ENCODE data around the gene B9D2. TPM values are rescaled to one million over a fixed set of nuclear protein-coding genes. Genes with fewer than 3 reads are reported as not detected.

B9D2 gene
- total RNA-seq, 4 donors from 2014 or later, result 1.7 to 3.7 (median 2.5) TPM

GRCh38 chr19:41341669-41342490 is 22.1 kb downstream of the B9D2 start:
- 89 to 91% methylated on average over 20 of the region's 20 CpGs for WGBS, 2 donors
- H3K4me3 ChIP-seq (ENCODE audit: low read depth, poor library complexity, severe bottlenecking), result no peak overlapping the region
- intact Hi-C loops (cut with DNase I; ENCODE audit: low total_unique reads), result no loop called here
- no peak for DNase-seq (ENCODE audit: low spot score in 2 of 2)
- TF ChIP-seq POLR2A (IDR thresholded peaks at IDR 0.05) (no peak), CTCF (IDR thresholded peaks at IDR 0.05) (no peak)

- 94 to 96% methylated on average over 5 of the region's 5 CpGs for WGBS, 2 donors
- intact Hi-C loops (cut with DNase I; ENCODE audit: low total_unique reads), result no loop called here
- no peak overlapping the region for H3K4me3 ChIP-seq (ENCODE audit: low read depth, poor library complexity, severe bottlenecking)
- TF ChIP-seq CTCF (IDR thresholded peaks at IDR 0.05) (no peak), POLR2A (IDR thresholded peaks at IDR 0.05) (no peak)
- DNase-seq (ENCODE audit: low spot score in 2 of 2), result no peak
Measured at GRCh38 chr19:41339936-41340335, 24.0 kb downstream of the B9D2 start.

- WGBS, 2 donors, result 88 to 93% methylated on average over 10 of the region's 10 CpGs
Measured at GRCh38 chr19:41335467-41335866, 28.5 kb downstream of the B9D2 start.

GRCh38 chr19:41334793-41335192 is 29.2 kb downstream of the B9D2 start:
- 62 to 81% methylated on average over 5 of the region's 5 CpGs for WGBS, 2 donors
- TF ChIP-seq CTCF (IDR thresholded peaks at IDR 0.05) (no peak), POLR2A (IDR thresholded peaks at IDR 0.05) (no peak)
- no peak overlapping the region for H3K4me3 ChIP-seq (ENCODE audit: low read depth, poor library complexity, severe bottlenecking)

More at GRCh38 chr19:41335467-41335866, 28.5 kb downstream of the B9D2 start:
- no peak for DNase-seq (ENCODE audit: low spot score in 2 of 2)
- intact Hi-C loops (cut with DNase I; ENCODE audit: low total_unique reads), result no loop called here
- TF ChIP-seq CTCF (IDR thresholded peaks at IDR 0.05), result no peak
- TF ChIP-seq POLR2A (IDR thresholded peaks at IDR 0.05), result no peak
- H3K4me3 ChIP-seq (ENCODE audit: low read depth, poor library complexity, severe bottlenecking), result no peak overlapping the region

GRCh38 chr19:41332468-41332867 is 31.5 kb downstream of the B9D2 start:
- TF ChIP-seq CTCF (IDR thresholded peaks at IDR 0.05), result no peak
- TF ChIP-seq POLR2A (IDR thresholded peaks at IDR 0.05), result no peak
- intact Hi-C loops (cut with DNase I; ENCODE audit: low total_unique reads), result no loop called here
- no peak overlapping the region for H3K4me3 ChIP-seq (ENCODE audit: low read depth, poor library complexity, severe bottlenecking)
- WGBS, 2 donors, result 88 to 90% methylated on average over 5 of the region's 5 CpGs
- no peak for DNase-seq (ENCODE audit: low spot score in 2 of 2)

More at GRCh38 chr19:41334793-41335192, 29.2 kb downstream of the B9D2 start:
- DNase-seq (ENCODE audit: low spot score in 2 of 2), result no peak
- intact Hi-C loops (cut with DNase I; ENCODE audit: low total_unique reads), result no loop called here
